ENCODE measurements around the gene CHSY1. TPM values are rescaled to one million over a fixed set of nuclear protein-coding genes. Genes with fewer than 3 reads are reported as not detected.
"Not testable (repeated sequence)": the region's sequence is repeated elsewhere in the genome, so short reads cannot be mapped to it uniquely, and the experiment has no call there.

CHSY1 gene
- polyA plus RNA-seq, 1 donor, result 35.7 TPM

DNA sequence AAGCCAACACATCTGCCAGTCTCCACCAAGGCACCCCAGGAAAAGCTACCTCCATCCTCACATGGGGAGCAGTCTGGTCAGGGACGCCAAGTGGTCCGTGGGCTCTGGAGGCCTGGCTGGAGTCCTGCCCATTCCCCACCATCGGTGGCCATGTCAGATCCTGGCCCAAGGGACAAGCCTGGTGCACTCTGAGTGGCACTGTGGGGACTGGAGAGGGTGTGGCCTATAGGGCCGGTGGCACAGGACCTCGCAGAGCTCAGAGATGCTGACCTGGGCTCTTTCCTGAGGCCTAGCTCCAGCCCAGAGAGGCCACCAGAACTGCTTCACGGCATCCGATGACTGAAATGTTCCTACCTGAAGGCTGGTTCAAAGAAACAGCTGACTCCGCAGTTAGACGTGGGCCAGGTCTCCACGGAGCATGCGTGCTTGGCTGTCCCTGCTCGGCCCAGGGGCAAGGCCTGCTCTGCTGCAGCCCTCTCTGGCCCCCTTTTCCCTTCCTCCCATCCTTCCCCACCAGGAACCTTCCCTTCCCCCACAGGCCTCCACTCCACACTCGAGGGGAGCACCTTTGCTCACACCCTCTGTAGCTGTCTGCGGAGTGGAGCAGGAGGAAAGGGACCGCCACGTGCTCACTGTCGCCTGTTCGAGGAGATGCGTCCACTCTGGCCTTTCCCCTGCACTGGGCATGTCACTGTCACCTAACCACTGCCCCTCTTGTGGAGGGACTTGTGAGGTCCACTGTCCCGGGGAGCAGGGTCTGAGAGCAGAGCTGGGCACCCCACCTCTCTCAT lies 119.3 kb downstream of the CHSY1 start:
- DNase-seq, result no peak

- no peak for DNase-seq
These were observed 120.1 kb downstream of the CHSY1 start for GRCh38 chr15:101131489-101132389.

DNA sequence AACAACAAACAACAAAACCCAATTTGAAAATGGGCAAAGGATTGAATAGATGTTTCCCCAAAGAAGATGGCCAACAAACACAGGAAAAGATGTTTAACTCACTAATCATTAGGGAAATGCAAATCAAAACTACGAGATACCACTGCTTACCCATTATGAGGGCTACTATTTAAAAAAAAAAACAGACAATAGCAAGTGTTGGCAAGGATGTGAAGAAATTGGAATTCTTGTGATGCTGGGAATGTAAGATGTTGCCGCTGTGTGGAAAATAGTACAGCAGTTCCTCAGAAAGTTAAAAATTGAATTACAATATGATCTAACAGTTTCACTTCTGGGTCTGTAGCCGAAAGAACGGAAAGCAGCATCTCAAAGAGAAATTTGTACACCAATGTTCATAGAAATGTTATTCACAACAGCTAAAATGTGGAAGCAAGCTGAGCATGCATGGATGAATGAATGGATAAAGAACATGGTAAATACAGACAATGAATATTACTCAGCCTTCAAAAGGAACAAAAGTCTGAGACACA lies 121.9 kb downstream of the CHSY1 start:
- no peak for DNase-seq

DNA sequence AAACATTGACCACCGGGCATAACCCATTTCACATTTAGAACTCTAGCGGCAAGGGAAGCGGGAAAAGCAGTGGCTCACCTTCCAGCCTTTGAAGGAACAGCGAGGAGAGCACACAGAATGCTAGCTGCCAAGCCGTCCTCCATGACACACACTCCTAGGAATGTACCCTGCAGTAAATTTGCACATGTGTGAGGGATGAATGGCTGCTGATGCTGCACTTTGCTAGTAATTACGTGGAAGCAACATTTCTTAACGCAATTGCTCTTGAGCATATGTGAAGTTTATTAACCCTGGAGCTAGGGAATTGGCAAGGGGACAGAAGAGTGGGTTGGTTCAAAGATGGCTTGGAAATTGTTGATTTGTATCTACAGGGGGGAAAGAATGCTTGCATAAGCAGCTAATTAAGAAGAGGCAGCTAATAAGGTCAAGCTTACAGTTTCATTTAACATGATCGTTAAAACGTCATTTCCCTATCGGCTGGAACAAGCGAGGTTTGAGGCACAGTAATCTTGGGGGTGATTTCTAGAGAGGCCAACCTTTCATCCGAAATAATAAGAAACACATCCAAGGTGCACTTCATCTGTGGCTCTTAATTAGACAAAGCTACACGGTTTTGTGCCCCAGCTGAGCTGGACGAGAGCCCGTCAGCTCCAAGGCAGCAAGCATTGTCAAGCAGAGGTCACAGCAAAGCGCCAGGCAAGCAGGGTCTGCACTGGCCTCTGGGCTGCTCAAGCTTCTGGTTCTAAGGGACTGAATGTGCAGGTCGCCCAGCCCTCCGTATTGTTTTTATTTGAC lies 123.4 kb downstream of the CHSY1 start:
- DNase-seq, result no peak

DNA sequence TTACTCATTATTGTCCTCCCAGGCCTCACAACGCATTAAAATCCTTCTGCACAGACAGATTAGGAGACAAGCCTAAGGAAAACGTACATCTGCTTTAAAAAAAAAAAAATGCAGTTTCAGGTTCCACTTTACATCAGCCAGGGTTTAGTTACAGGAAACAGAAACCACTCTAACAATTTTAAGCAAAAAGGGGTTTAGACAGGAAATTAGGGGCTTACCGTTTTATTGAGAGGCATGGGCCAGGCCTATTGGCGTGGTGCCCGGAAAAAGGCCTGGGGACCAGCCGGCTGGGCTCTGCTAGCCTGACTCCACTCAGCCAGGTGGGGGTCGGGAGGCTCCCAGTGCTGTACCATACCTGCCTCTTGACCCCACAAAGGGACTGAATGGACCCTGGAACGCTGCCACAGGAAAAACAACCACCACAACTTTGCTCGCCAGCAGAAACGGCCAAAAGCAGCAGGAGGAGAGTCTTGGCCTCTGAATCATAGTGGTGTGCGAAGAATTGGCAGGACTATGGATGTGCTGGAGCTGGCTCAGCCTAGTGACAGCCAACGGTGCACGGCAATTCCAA lies 124.3 kb downstream of the CHSY1 start:
- DNase-seq, result peak; percentile 87

GRCh38 chr15:101126618-101127505 lies 125.0 kb downstream of the CHSY1 start:
- DNase-seq, result no peak

DNA sequence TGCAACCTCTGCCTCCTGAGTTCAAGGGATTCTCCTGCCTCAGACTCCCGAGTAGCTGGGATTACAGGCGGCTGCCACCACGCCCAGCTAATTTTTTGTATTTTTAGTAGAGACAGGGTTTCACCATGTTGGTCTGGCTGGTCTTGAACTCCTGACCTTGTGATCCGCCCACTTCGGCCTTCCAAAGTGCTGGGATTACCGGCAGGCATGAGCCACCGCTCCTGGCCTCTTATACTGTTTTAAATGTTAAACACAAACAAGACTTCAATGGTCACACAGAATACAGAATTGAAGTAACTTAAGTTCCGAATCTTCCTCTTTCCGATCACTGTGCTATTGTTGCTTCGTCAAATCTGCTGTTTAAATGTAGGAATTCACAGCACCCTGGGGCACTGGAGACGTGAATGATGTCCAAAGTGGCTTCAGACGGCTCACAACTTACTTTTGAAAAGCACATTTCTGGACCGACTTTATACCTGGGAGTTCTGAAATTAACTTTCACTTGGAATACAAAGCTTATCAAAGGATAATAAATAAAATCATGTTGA lies 125.9 kb downstream of the CHSY1 start:
- not testable (repeated sequence) for DNase-seq

Other genes starting within 250 kb of the CHSY1 start
- gene SELENOS, start 25.4 kb upstream of the CHSY1 start, polyA plus RNA-seq (ENCODE audit: insufficient read length), result 36.5 TPM
- 34.1 TPM for gene SNRPA1, start 43.2 kb upstream of the CHSY1 start, polyA plus RNA-seq (ENCODE audit: insufficient read length)
- 9.8 TPM for gene PCSK6, start 237.7 kb upstream of the CHSY1 start, polyA plus RNA-seq (ENCODE audit: insufficient read length)